ENCODE results near the gene IRAK1BP1. TPM values are rescaled to one million over a fixed set of nuclear protein-coding genes. Genes with fewer than 3 reads are reported as not detected.

IRAK1BP1 gene
- total and polyA plus RNA-seq, 8 donors = 5.1 to 17.0 (median 14.8) TPM

DNA sequence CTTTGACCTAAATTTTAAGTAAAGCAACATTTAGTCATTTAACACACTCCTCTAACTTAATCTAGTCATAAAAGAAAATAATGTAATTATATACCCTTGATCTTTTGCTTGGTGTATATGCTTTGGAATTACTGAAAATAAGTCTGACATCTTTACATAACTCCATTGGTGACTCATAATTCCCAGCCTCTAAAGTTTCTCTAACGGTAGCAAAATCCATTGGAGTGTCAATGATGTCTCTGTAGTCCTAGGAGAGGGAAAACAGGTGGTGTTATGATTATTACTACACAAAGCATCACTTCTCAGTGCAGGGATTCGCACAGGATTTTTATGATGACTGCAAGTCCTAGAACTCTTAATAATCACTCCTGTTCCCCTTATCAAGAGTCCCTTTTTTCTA is 80.2 kb downstream of the IRAK1BP1 start:
- Histone ChIP-seq H3K9me3 (peaks cover 0 to 13% of the 10 kb centered on the region in 2 donors), H3K27me3 (no peaks in the 10 kb centered on the region), H3K27ac (no peak overlapping the region), H3K36me3 (peaks cover 0 to 92% of the 10 kb centered on the region in 2 donors), H3K4me3 (no peak overlapping the region), H3K4me1 (no peaks in the 10 kb centered on the region)
- intact Hi-C loops (cut with DNase I) = no loop called here
- no peak for ATAC-seq
- TF ChIP-seq, protein P1, sequence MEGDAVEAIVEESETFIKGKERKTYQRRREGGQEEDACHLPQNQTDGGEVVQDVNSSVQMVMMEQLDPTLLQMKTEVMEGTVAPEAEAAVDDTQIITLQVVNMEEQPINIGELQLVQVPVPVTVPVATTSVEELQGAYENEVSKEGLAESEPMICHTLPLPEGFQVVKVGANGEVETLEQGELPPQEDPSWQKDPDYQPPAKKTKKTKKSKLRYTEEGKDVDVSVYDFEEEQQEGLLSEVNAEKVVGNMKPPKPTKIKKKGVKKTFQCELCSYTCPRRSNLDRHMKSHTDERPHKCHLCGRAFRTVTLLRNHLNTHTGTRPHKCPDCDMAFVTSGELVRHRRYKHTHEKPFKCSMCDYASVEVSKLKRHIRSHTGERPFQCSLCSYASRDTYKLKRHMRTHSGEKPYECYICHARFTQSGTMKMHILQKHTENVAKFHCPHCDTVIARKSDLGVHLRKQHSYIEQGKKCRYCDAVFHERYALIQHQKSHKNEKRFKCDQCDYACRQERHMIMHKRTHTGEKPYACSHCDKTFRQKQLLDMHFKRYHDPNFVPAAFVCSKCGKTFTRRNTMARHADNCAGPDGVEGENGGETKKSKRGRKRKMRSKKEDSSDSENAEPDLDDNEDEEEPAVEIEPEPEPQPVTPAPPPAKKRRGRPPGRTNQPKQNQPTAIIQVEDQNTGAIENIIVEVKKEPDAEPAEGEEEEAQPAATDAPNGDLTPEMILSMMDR (IDR thresholded peaks at IDR 0.05) = no peak
- no peak for DNase-seq

DNA sequence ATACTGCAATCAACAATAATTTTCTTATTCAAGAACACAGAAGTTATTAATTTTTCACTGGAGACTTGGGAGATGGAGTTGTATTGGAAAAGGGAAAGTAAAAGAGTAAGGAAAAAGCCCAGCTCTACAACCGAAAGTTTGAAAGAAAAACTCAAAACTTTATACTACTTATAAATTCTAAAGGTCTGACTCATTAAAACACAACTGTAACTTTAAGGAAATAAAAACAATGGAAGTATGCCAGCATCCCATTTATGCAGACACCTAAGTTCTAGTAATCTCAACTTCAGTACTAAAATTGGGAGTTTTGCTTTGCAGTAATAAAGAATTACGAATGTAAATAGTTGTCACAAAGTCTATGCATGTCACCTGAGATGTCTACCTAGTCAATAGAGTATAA is 80.6 kb downstream of the IRAK1BP1 start:
- no peak overlapping the region for H3K4me3 ChIP-seq
- TF ChIP-seq, protein P1 (IDR thresholded peaks at IDR 0.05) = no peak
- intact Hi-C loops (cut with DNase I) = no loop called here
- H3K27ac ChIP-seq = no peak overlapping the region
- H3K9me3 ChIP-seq = peaks cover 0 to 13% of the 10 kb centered on the region in 2 donors
- ATAC-seq (no peak), DNase-seq (no peak)
- H3K4me1 ChIP-seq = no peaks in the 10 kb centered on the region
- no peaks in the 10 kb centered on the region for H3K27me3 ChIP-seq
- peaks cover 0 to 93% of the 10 kb centered on the region in 2 donors for H3K36me3 ChIP-seq

GRCh38 chr6:78948785-78949184 is 81.4 kb downstream of the IRAK1BP1 start:
- Histone ChIP-seq H3K27ac (no peak overlapping the region), H3K9me3 (peaks cover 0 to 13% of the 10 kb centered on the region in 2 donors), H3K27me3 (no peaks in the 10 kb centered on the region), H3K36me3 (peaks cover 0 to 97% of the 10 kb centered on the region in 2 donors), H3K4me1 (no peaks in the 10 kb centered on the region), H3K4me3 (no peak overlapping the region)
- DNase-seq (no peak), ATAC-seq (no peak)
- intact Hi-C loops (cut with DNase I) = no loop called here
- TF ChIP-seq, protein P1 (IDR thresholded peaks at IDR 0.05) = no peak

DNA sequence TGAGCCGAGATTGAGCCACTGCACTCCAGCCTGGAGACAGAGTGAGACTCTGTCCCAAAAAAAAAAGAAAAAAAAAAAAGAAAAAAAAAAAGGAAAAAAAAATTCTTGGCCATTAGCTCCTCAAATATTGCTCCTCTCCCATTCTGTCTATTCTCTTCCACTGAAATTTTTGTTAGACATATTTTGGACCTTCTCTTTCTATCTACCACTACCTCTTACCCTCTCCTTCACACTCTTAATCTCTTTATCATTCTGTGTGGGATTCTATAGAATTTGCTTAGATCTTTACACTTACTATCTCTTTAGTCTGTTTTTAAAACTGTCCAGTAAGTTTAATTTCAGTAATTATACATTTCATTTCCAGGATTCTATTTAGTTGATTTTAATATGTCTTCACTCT is 85.0 kb downstream of the IRAK1BP1 start:
- Histone ChIP-seq H3K9me3 (peaks cover 0 to 13% of the 10 kb centered on the region in 2 donors), H3K4me3 (no peak overlapping the region), H3K27ac (no peak overlapping the region), H3K36me3 (peaks cover 0 to 98% of the 10 kb centered on the region in 2 donors), H3K4me1 (no peaks in the 10 kb centered on the region), H3K27me3 (no peaks in the 10 kb centered on the region)
- TF ChIP-seq, protein P1 (IDR thresholded peaks at IDR 0.05) = no peak
- intact Hi-C loops (cut with DNase I) = no loop called here
- DNase-seq (no peak), ATAC-seq (no peak)

Other genes starting within 250 kb of the IRAK1BP1 start
- gene PHIP, start 210.7 kb downstream of the IRAK1BP1 start, total RNA-seq = 10 to 100 TPM; 27.3 to 32.3 TPM
- gene PHIP, start 210.7 kb downstream of the IRAK1BP1 start, polyA plus RNA-seq (ENCODE audit: insufficient read length in 6 of 6) = 10 to 100 TPM; 64.3 to 82.2 (median 71.3) TPM